HEK293 (cell line): Measurements from ENCODE around the gene HYI.

ENCODE experiments used
- CTCF ChIA-PET: fragments of 350-600 bp; formaldehyde crosslinking; extraction: SDS; loops from one replicate; lab custom pipeline; 2021; ENCODE audit warnings: antibody characterized with exemption; lab: Yijun Ruan, JAX
- POLR2A ChIA-PET: fragments of 300-600 bp; formaldehyde crosslinking; extraction: SDS; loops from one replicate; lab custom pipeline; 2020; ENCODE audit warnings: antibody characterized with exemption, inconsistent platforms; lab: Yijun Ruan, JAX
- H3K27ac ChIP-seq: fragments of 200-500 bp; sonication (Bioruptor generic); 2 replicates; pipeline ENCODE4 v1.5.1; 2014; ENCODE audit warnings: low read depth, low read length, control low read depth, inconsistent platforms; ENCODE audit errors: extremely low read depth
- H3K36me3 ChIP-seq, 2 experiments: fragments of 200-500 bp in 1 of 2; sonication (Bioruptor generic) in 1 of 2; 1 replicate in 1 of 2; 2 replicates in 1 of 2; pipeline ENCODE4 v1.5.1; 2014 to 2017; ENCODE audit warnings: inconsistent platforms in 2 of 2, low read length in 2 of 2; ENCODE audit not compliant: control insufficient read depth in 2 of 2, insufficient read depth in 1 of 2
- H3K4me1 ChIP-seq: fragments of 200-500 bp; sonication (Bioruptor generic); 2 replicates; pipeline ENCODE4 v1.5.1; 2014; ENCODE audit warnings: mild to moderate bottlenecking, low read length, inconsistent platforms; ENCODE audit not compliant: control insufficient read depth, insufficient read depth
- H3K4me3 ChIP-seq: 2 replicates; pipeline ENCODE4 v1.5.1; 2011; ENCODE audit warnings: low read depth, mild to moderate bottlenecking, control low read depth, low read length, moderate library complexity
- H3K9me3 ChIP-seq: fragments of 200-500 bp; sonication (Bioruptor generic); 2 replicates; pipeline ENCODE4 v1.5.1; 2014; ENCODE audit warnings: low read depth, low read length, inconsistent platforms; ENCODE audit not compliant: control insufficient read depth, insufficient read depth
- GLI4 ChIP-seq: fragments of 450-650 bp; formaldehyde crosslinking; IDR thresholded peaks from 2 replicates; pipeline ENCODE4 v1.5.1; 2016; ENCODE audit warnings: missing biosample characterization, missing genetic modification characterization
- HOXD13 ChIP-seq: sonication (generic); formaldehyde crosslinking; IDR thresholded peaks from 2 replicates; pipeline ENCODE4 v1.8.0; 2022; ENCODE audit warnings: missing genetic modification reagents, borderline replicate concordance
- KLF1 ChIP-seq: fragments of 450-650 bp; formaldehyde crosslinking; IDR thresholded peaks from 2 replicates; pipeline ENCODE4 v1.5.1; 2016; ENCODE audit warnings: missing biosample characterization, missing genetic modification characterization
- KLF17 ChIP-seq: fragments of 450-650 bp; formaldehyde crosslinking; IDR thresholded peaks from 2 replicates; pipeline ENCODE4 v1.5.1; 2016; ENCODE audit warnings: missing biosample characterization, missing genetic modification characterization
- KLF7 ChIP-seq: fragments of 450-650 bp; formaldehyde crosslinking; IDR thresholded peaks from 2 replicates; pipeline ENCODE4 v1.5.1; 2016; ENCODE audit warnings: missing biosample characterization, missing genetic modification characterization, borderline replicate concordance
- KLF8 ChIP-seq: fragments of 450-650 bp; formaldehyde crosslinking; IDR thresholded peaks from 2 replicates; pipeline ENCODE4 v1.5.1; 2016; ENCODE audit warnings: missing biosample characterization, missing genetic modification characterization
- KLF9 ChIP-seq: fragments of 450-650 bp; formaldehyde crosslinking; IDR thresholded peaks from 2 replicates; pipeline ENCODE4 v1.5.1; 2016; ENCODE audit warnings: missing biosample characterization, missing genetic modification characterization, low read depth
- OVOL3 ChIP-seq: fragments of 450-650 bp; formaldehyde crosslinking; IDR thresholded peaks from 2 replicates; pipeline ENCODE4 v1.5.1; 2016; ENCODE audit warnings: missing biosample characterization, missing genetic modification characterization
- PRDM1 ChIP-seq: fragments of 450-650 bp; formaldehyde crosslinking; IDR thresholded peaks from 2 replicates; pipeline ENCODE4; 2016; ENCODE audit warnings: missing biosample characterization, missing genetic modification characterization
- PRDM4 ChIP-seq: fragments of 450-650 bp; formaldehyde crosslinking; IDR thresholded peaks from 2 replicates; pipeline ENCODE4 v1.5.1; 2017; ENCODE audit warnings: missing biosample characterization, missing genetic modification characterization
- SALL2 ChIP-seq: fragments of 450-650 bp; formaldehyde crosslinking; IDR thresholded peaks from 2 replicates; pipeline ENCODE4 v1.5.0; 2017; ENCODE audit warnings: missing biosample characterization, mild to moderate bottlenecking, missing genetic modification characterization, borderline replicate concordance
- SCRT2 ChIP-seq: fragments of 450-650 bp; formaldehyde crosslinking; IDR thresholded peaks from 2 replicates; pipeline ENCODE4 v1.5.1; 2016; ENCODE audit warnings: missing biosample characterization, missing genetic modification characterization
- SP2 ChIP-seq: fragments of 450-650 bp; formaldehyde crosslinking; IDR thresholded peaks from 2 replicates; pipeline ENCODE4 v1.5.1; 2016; ENCODE audit warnings: missing biosample characterization, missing genetic modification characterization
- SP3 ChIP-seq: fragments of 450-650 bp; formaldehyde crosslinking; IDR thresholded peaks from 2 replicates; pipeline ENCODE4 v1.5.1; 2016; ENCODE audit warnings: missing biosample characterization, missing genetic modification characterization
- YY2 ChIP-seq: fragments of 450-650 bp; formaldehyde crosslinking; IDR thresholded peaks from 2 replicates; pipeline ENCODE4 v1.5.1; 2016; ENCODE audit warnings: missing biosample characterization, missing genetic modification characterization
- ZBTB8A ChIP-seq: fragments of 450-650 bp; formaldehyde crosslinking; IDR thresholded peaks from 2 replicates; pipeline ENCODE4 v1.5.1; 2016; ENCODE audit warnings: missing biosample characterization, missing genetic modification characterization
- ZFHX2 ChIP-seq: fragments of 450-650 bp; formaldehyde crosslinking; conservative IDR thresholded peaks from 2 replicates; pipeline ENCODE4 v1.5.1; 2016; ENCODE audit warnings: missing biosample characterization, missing genetic modification characterization
- ZNF133 ChIP-seq: fragments of 450-650 bp; formaldehyde crosslinking; IDR thresholded peaks from 2 replicates; pipeline ENCODE4 v1.5.1; 2016; ENCODE audit warnings: missing biosample characterization, missing genetic modification characterization
- ZNF155 ChIP-seq: fragments of 450-650 bp; formaldehyde crosslinking; IDR thresholded peaks from 2 replicates; pipeline ENCODE4 v1.5.1; 2016; ENCODE audit warnings: missing biosample characterization, missing genetic modification characterization
- ZNF48 ChIP-seq: fragments of 450-650 bp; formaldehyde crosslinking; IDR thresholded peaks from 2 replicates; pipeline ENCODE4 v1.5.1; 2016; ENCODE audit warnings: missing biosample characterization, missing genetic modification characterization
- ZNF510 ChIP-seq: fragments of 450-650 bp; formaldehyde crosslinking; IDR thresholded peaks from 2 replicates; pipeline ENCODE4 v1.5.1; 2018; ENCODE audit warnings: mild to moderate bottlenecking, missing genetic modification characterization, missing biosample characterization; ENCODE audit not compliant: insufficient replicate concordance
- ZNF580 ChIP-seq: fragments of 450-650 bp; formaldehyde crosslinking; IDR thresholded peaks from 2 replicates; pipeline ENCODE4 v1.5.1; 2016; ENCODE audit warnings: missing biosample characterization, missing genetic modification characterization
- ZNF658 ChIP-seq: fragments of 450-650 bp; formaldehyde crosslinking; IDR thresholded peaks from 2 replicates; pipeline ENCODE4; 2016; ENCODE audit warnings: missing biosample characterization, missing genetic modification characterization
- ZNF704 ChIP-seq: fragments of 450-650 bp; formaldehyde crosslinking; IDR thresholded peaks from 2 replicates; pipeline ENCODE4 v1.5.1; 2016; ENCODE audit warnings: missing biosample characterization, missing genetic modification characterization
- ZNF830 ChIP-seq: fragments of 450-650 bp; IDR thresholded peaks from 2 replicates; pipeline ENCODE4 v1.5.0; 2018; ENCODE audit warnings: missing biosample characterization, missing genetic modification characterization, low read depth, mild to moderate bottlenecking, moderate library complexity

Gene HYI

GRCh38 chr1:43423672-43424550 lies 29.8 kb downstream of the HYI start:
- no peaks in the 10 kb centered on the region for H3K9me3 ChIP-seq
- H3K36me3 ChIP-seq: peaks cover 9 to 100% of the 10 kb centered on the region in 2 experiments
- no peak overlapping the region for H3K4me3 ChIP-seq
- no peaks in the 10 kb centered on the region for H3K4me1 ChIP-seq
- TF ChIP-seq KLF9 (tag by site-specific recombination): peak; percentile 51
- TF ChIP-seq KLF8 (tag by site-specific recombination): peak; percentile 80; the same call in 1 of the 2 replicates
- peak; percentile 100 for TF ChIP-seq KLF17 (tag by site-specific recombination)
- no peak for TF ChIP-seq PRDM1 (tag by site-specific recombination)
- 0 out of 2 replicates have a peak, but pooled peaks have one; percentile 0 for TF ChIP-seq HOXD13 (CRISPR knock-in tag)
- peak; percentile 68 for TF ChIP-seq KLF7 (tag by site-specific recombination)
- peak; percentile 100 for TF ChIP-seq KLF1 (tag by site-specific recombination)
- TF ChIP-seq ZNF133 (tag by site-specific recombination): no peak
- no peak for TF ChIP-seq PRDM4 (tag by site-specific recombination)
- TF ChIP-seq SALL2 (tag by site-specific recombination): no peak
- no peak for TF ChIP-seq SCRT2
- TF ChIP-seq, all 188 proteins: peak for 6
- CTCF ChIA-PET: interaction anchor here (0.7 kb wide), 1 partner anchor 9 kb away, joined by 3 read pairs; no protein-coding TSS in a partner anchor
- H3K27ac ChIP-seq: no peak overlapping the region
- POLR2A ChIA-PET: interaction anchor here (0.6 to 1.2 kb wide), 3 partner anchors 10 to 30 kb away, joined by 3 to 4 read pairs (median 3); partner anchors contain the start of gene HYI

GRCh38 chr1:43422995-43423671 lies 30.6 kb downstream of the HYI start:
- Histone ChIP-seq H3K36me3 (peaks cover 12 to 100% of the 10 kb centered on the region in 2 experiments), H3K4me1 (no peaks in the 10 kb centered on the region), H3K9me3 (no peaks in the 10 kb centered on the region), H3K4me3 (no peak overlapping the region), H3K27ac (no peak overlapping the region)
- TF ChIP-seq KLF8 (tag by site-specific recombination) (peak; percentile 79), ZNF580 (tag by site-specific recombination) (no peak), SP2 (tag by site-specific recombination) (no peak), ZFHX2 (tag by site-specific recombination) (no peak), ZNF658 (tag by site-specific recombination) (no peak), ZNF510 (tag by site-specific recombination) (no peak), SP3 (no peak), YY2 (tag by site-specific recombination) (no peak), ZNF155 (tag by site-specific recombination) (no peak), OVOL3 (no peak), ZNF830 (tag by site-specific recombination) (no peak), ZNF704 (no peak), ZBTB8A (no peak), HOXD13 (CRISPR knock-in tag) (0 out of 2 replicates have a peak, but pooled peaks have one; percentile 22), GLI4 (tag by site-specific recombination) (no peak), ZNF48 (no peak)
- ChIA-PET POLR2A (no interaction called here), CTCF (no interaction called here)
